HG03520 (cell line): Measurements from ENCODE around the gene GNPTAB.
"Not testable (repeated sequence)": the region's sequence is repeated elsewhere in the genome, so short reads cannot be mapped to it uniquely, and the experiment has no call there.

Source experiments
- ATAC-seq: cut with Tn5 transposase; IDR thresholded peaks from one replicate; pipeline ENCODE4 v1.9.1; 2021; ENCODE audit warnings: mild to moderate bottlenecking, moderate library complexity; ENCODE audit not compliant: unreplicated experiment

GNPTAB gene

DNA sequence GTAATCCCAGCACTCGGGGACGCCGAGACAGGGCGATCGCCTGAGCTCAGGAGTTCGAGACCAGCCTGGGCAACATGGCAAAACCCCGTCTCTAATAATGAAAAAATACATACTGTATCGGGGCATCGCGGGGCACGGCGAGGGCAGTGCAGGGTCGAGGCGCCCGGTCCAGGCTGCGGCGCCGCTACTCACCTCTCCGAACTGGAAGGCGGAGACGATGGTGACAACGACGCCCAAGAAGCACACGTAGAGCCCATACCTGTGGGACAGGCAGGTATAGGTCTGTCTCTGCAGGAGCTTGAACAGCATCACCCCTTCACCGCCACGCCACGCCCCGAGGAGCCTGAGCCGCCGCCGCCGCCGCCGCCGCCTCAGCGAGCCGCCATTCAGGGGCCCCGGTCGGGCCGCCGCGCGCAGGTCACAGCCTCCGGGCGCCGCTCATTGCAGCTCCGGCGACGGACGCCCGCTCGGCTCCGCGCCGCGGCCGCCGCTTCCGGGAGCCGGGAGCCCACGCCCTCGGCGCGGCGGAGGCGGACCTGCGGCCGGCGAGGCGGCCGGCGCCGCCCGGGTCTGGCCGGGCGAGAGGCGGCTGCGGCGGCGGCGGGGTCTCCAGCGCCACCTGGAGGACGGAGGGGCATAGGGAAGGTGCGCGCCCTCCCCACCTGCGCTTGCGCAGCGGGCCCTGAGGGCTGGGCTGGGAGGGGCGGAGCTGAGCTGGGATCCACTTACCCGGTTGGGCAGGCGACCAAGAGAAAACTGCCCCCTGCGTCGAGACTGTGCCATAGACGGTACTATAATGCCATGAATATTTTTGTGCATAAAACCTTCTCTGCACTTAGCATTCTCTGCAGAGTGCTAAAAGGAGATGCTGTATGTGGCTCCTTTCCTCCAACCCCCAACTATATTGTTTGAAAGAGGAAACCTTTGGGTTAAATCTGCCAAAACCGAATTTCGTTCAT lies at the start of gene GNPTAB:
GNPTAB (minus strand) TSS at position 593 of the 959 bp plus-strand sequence; CDS start at position 309, 284 bp downstream.
- peak; percentile 94 for ATAC-seq

DNA sequence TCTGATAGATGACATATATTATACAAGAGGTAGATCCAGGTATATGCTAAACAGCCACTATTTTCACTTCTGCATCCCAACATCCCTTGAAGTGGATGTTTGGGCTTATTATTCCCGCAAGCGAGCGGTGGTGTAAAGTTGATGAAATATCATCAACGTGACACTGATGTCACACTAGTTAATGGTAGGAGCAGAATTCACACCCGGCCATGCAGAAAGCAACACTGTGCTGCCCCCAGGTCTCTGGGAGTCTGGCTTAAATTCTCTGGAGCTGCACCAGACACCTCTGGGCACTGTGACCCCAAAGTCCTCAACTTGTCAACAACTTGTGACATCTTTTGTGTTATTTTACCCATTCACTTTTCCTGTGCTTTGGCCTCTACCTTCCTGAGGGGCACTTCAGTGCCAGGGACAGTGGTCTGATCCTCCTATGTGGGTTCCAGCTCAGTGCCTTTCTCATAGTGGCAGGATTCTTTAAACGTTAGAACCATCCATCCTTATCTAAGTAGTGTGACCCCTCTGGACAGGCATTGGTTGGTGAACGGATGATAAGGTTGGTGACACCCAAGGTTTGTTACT lies 47.6 kb upstream of the GNPTAB start:
- ATAC-seq = no peak

DNA sequence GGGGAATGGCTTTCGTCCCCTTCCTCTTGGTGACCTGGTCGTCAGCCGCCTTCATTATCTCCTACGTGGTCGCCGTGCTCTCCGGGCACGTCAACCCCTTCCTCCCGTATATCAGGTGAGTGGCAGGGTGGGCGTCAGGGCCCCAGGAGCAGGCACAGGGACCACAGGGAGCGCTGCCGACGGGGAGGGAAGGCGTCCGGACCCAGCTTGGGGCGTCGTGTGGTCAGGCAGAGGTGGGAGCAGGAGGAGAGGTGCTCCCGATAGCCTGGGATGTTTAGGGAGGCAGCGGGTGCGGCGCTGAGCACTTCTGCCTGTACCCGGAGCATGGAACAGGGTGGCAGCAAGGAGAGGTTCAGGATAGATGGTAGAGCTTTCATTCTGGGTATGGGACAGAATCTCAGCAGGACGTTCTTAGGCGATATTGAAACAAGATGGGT lies 47.1 kb upstream of the GNPTAB start:
- ATAC-seq = no peak

DNA sequence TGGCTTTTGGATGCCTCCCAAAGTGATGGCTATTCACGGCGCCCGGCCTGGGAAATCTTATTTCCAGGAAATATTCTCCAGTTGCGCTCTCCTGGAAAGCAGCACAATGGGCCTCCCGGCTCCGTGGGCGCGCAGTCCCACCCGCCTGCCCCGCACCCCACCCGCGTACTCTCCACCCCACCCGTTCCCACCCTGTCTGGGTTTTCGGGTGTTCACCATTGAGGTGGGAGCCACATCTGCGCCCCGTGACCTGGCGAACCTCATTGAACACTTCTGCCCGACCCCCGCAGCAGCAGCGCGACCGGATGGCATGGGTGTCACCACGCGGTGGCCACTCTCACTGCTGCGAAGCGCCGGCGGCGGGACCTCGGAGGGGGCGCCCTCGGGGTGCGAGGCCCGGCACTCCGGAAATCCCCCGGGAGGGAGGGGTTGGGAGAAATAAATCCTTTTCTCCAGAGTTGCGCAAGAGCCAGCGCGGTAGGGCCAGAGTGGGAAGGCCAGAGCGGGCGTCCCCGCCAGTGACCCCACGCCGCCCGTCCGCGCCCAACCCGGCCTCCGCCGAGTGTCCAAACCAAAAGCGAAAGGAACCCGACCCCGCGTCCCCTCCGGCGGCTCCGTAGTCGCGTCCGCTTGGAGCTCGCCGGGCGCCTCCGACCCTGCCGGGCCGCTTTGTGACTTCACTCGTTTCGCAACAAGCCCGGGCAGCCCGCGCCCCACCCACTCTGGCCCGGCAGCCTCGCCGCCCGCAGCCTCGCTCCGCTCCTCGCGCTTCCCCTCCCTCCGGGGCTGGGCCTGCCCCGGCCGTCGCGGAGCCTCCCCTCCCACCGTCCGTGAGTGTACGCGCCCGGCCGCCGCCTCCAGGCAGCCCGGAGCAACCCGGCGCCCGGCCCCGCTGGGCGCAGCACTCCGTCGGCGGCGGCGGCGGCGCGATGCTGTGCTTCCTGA lies 46.4 kb upstream of the GNPTAB start, which contains the start of gene DRAM1:
DRAM1 (plus strand) TSS at position 720 of the 945 bp plus-strand sequence; CDS start at position 930, 210 bp downstream.
- peak; percentile 85 for ATAC-seq

DNA sequence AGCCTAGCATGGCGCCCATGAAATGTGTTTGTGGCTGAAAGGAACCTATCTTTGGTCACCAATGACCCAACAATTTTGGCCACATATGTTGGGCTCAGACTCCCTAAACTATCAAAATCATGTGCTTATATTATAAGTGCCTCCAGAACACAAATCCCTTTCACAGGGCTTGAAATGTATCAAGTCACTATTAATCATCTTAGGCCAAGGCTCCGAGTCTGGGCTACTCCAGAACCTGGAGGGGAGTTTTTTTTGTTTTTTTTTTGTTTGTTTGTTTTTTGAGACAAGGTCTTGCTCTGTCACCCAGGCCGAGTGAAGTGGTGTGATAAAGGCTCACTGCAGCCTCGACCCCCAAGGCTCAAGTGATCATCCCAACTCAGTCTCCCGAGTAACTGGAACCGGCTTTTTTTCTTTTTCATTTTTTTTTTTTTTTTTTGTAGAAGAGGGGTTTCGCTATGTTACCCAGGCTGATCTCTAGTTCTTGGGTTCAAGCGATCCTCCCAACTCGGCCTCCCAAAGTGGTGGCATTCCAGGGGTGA lies 45.6 kb upstream of the GNPTAB start:
- ATAC-seq = no peak

DNA sequence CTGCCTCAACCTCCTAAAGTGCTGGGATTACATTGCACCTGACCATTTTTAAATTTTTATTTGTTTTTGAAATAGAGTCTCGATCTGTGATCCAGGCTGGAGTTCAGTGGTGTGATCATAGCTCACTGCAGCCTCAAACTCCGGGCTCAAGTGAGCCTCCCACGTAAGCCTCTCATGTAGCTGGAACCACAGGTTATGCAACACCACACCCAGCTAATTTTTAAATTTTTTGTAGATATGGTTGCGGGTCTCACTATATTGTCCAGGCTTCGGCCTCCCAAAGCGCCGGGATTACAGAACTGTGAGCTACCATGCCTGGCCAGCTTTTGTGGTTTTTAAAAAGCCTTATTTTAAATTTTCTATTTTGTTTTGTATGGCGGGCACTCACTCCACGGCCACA lies 44.4 kb upstream of the GNPTAB start:
- no peak for ATAC-seq

DNA sequence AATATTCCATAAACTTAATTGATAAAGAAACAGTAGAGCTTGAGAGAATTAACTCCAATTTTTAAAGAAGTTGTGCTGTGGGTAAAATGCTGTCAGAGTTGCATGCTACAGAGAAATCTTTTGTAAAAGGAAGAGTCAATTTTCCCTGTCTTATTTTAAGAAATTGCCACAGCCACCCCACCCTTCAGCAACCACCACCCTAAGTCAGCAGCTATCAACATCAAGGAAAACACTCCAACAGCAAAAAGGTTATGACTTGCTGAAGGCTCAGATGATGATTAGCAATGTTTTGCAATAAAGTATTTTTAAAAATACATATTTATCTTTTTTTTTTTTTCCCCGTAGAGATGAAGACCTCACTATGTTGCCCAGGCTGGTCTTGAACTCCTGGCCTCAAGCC lies 40.2 kb upstream of the GNPTAB start:
- no peak for ATAC-seq

DNA sequence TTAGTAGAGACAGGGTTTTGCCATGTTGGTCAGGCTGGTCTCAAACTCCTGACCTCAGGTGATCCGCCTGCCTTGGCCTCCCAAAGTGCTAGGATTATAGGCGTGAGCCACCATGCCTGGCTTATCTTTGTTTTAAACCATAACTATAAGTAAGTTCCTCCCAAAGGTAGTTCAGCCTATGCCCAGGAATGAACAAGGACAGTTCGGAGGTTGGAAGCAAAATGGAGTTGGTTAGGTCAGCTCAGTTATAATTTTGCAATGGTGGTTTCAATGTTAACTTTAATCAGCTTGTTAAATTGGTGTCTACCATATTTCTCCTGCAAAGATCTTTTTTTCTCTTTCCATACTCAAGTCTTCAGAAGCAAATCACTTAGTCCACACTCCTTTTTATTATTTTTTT lies 36.9 kb upstream of the GNPTAB start:
- not testable (repeated sequence) for ATAC-seq

DNA sequence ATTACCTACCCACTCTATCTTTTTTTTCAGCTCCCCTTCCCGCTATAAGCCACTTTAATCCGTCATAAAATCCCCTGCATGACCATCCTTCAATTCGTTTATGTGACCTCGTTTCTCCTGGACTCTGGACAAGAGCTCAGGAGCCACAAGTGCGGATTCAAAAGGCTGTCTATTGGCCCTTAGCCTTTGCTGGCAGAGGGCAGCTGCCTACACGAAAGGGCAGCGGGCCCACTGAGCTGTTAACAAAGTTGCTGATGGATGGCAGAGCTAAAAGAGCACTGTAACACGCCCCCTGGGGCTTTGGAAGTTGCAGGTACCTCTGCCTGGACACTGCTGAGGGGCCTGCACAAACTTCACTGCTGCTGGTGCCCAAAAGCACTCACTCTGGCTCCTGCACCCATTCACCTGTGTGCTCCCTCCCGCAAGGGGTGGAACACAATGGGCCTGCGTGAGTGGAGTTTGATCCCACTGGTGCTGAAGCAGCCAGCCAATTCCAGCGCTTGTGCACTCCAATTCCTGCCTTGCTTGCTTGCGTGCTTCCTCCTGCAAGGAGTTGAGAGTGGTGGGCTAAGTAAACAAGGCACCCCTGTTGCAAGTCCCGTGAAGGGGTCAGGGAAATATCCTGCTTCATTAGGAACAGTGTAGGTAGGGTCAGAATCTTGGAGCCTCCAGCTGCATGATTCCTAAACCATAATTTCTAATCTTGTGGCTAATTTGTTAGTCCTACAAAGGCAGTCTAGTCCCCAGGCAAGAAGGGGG lies 36.0 kb upstream of the GNPTAB start:
- no peak for ATAC-seq

DNA sequence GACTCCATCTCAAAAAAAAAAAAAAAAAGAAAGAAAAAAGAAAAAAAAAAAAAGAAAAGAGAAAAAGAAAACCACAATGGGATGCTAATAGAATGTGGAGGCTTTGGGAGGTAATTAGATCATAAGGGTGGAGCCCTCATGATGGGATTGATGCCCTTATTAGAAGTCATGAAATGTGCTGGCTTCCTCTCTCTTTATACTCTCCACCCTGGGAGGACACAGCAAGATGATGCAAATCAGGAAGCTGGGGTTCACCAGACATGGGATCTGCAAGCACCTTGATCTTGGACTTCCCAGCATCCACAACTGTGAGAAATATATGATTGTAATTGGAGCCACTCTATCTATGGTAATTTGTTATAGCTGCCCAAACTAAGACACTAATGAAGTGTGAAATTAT lies 33.2 kb upstream of the GNPTAB start:
- no peak for ATAC-seq

DNA sequence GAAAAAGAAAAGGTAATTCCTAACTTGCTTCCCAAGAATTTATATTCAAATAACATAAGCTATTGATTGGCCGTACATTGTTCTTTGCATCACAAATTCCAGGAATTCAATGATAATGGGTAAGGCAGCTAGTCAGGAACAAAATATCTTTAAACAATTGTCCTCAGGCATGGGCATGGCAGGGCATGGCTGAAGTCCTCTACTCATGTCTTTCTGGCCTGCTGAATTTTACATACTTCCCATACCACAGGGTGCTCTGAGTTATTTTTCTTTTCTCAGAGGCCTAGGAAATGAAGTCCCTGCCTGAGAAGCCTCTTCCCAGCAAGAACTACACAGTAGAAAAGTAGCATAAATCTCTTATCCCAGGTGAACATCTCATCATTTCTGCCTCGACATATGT lies 31.5 kb upstream of the GNPTAB start:
- ATAC-seq = no peak

DNA sequence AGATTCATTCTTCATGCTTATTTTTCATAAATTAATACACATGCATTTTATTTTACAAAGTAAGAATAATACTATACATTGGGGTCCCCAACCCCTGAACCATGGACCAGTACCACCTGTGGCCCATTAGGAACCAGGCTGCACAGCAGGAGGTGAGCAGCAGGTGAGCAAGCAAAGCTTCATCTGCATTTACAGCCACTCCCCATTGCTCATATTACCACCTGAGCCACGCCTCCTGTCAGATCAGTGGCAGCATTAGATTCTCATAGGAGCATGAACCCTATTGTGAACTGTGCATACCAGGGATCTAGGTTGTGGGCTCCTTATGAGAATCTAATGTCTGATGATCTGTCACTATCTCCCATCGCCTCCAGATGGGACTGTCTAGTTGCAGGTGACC lies 30.9 kb upstream of the GNPTAB start:
- ATAC-seq = not testable (repeated sequence)

DNA sequence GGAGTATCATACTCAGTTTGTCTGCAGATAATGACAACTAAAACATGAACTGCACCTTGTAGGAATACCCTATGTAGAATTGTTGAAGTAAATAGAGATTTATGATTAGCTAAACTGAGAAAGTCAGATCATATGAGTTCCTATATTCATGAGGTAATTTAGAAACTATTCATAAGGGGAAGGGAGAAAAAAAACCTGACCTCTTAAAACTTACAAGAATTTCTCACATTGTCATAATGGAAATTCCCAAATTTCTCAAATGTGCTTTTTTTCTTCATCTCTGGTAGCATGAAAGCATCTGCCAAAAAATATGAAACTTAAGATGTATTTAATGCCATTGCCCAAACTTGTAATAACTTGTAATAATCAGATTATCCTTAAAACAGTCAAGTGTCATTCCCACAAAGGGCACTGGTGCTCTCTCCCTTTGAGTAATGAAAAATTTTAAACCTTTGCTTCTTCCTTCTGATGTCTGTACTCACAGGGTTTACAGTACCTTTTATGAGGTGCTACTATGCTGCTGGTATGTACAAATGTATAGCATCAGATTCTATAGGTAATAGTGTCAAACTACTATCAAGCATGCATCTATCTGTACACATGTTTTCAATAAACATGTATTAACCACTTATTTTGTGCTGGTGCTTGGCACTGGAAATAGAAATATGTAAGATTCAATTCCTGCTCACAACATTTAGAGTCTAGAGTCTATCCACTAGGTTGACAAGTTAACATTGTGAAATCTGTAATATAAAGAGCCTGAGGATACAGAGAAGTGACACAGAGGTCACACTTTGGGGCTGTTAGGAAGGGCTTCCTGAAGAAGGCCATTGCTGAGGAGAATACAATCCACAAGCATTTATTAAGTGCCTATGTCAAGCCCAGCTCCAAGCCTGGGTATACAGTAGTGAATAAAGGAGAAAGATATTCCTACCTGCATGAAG lies 29.2 kb upstream of the GNPTAB start:
- peak; percentile 42 for ATAC-seq

DNA sequence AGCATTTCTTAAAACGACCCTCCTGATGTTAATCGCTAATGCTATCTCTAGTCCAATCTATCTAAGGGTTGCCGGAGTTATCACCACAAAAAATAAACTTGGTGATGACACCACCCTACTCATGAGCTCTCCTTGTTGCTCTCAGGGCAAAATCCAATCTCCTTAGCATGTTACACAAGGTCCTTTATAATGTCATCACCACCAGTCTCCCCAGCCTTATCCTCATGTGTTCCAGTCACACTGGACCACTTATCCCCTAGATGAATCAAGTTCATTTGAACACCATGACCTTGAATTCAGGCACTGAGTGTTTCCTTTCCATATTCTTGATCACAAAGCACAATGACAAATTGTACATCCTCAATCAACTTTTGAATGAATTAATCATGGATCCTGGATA lies 27.6 kb upstream of the GNPTAB start:
- no peak for ATAC-seq

DNA sequence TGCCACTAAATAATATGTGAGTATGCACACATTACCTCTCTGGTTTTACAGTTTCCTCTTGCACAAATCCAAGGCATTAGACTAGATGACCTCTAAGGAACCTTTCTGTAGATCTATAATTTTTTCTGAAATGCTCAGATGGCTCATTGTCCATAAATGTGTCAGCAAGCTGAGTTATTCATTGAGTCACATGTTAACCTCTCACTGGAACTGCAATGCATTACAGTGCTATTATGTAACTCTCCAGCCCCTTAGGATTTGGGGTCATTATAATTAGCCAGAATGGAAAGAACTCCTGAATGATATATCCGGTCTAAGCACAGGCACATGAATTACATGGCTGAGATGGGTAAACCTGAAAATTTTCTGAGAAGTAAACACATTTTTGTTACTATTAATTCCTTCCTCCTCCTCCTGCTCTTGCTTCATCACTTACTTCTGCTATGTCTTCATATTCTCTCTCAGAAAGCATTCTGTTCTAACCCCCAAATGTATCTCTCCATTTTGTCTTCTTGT lies 26.3 kb upstream of the GNPTAB start:
- peak; percentile 39 for ATAC-seq

DNA sequence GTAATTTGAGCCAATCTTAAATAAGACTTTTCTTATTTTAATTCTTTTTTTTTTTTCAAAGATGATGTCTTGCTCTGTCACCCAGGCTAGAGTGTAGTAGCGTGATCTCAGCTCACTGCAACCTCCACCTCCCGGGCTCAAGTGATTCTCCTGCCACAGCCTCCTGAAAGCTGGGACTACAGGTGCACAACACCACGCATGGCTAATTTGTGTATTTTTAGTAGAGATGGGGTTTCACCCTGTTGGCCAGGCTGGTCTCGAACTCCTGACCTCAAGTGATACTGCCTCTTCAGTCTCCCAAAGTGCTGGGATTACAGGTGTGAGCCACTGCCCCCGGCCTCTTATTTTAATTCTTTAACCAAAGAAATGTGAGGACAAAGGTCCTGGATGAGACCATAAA lies 25.9 kb upstream of the GNPTAB start:
- not testable (repeated sequence) for ATAC-seq

DNA sequence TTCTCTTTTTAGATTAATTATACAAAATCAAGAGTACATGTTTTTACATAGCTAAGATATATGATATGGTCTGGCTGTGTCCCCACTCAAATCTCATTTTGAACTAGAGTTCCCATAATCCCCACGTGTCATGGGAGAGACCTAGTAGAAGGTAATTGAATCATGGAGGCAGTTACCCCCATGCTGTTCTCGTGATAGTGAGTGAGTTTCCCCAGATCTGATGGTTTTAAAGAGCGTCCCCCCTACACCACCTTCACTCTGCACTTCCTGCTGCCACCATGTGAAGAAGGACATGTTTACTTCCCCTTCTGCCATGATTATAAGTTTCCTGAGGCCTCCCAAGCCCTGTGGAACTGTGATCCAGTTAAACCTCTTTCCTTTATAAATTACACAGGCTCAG lies 25.2 kb upstream of the GNPTAB start:
- no peak for ATAC-seq

DNA sequence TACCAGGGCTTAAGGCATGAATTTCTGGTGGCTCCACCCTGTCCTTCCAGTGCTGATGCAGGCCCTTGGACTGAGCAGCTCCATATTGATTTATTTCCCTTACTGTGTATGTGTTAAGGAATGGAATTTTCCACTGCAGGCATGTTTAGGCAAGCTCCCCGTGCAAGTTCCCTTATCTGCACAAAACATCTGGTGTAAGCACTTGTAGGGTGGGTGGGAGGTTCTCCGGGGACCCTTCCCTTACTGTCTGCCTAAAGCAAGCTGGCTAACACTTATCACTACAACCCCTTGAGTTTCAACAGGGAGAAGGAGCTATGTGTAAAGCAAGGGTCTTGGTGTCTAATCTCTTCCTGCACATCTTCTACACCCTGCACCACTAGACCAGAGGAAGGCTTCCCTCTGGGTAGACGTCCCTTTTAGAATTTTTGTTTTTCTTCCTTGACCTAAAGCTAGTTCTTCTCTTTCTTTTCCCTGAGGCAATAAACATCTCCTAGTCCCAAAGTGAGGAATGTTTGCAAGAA lies 24.7 kb upstream of the GNPTAB start:
- ATAC-seq = no peak
